Measurements from ENCODE around the gene POLR3B. TPM values are rescaled to one million over a fixed set of nuclear protein-coding genes. Genes with fewer than 3 reads are reported as not detected.

Gene POLR3B
- total RNA-seq, 1 donor from 2014 or later, result 9.6 TPM

- ATAC-seq, result no peak
- Histone ChIP-seq H3K4me1 (no peaks in the 10 kb centered on the region), H3K27me3 (ENCODE audit: low read depth) (no peaks in the 10 kb centered on the region), H3K27ac (no peak overlapping the region), H3K36me3 (peaks cover 71% of the 10 kb centered on the region), H3K4me3 (no peak overlapping the region), H3K9me3 (no peaks in the 10 kb centered on the region)
- DNase-seq, result no peak
- TF ChIP-seq CTCF (IDR thresholded peaks at IDR 0.05), result no peak
- intact Hi-C loops (cut with DNase I), result no loop called here
Measured at GRCh38 chr12:106434526-106434925, 77.0 kb downstream of the POLR3B start.

DNA sequence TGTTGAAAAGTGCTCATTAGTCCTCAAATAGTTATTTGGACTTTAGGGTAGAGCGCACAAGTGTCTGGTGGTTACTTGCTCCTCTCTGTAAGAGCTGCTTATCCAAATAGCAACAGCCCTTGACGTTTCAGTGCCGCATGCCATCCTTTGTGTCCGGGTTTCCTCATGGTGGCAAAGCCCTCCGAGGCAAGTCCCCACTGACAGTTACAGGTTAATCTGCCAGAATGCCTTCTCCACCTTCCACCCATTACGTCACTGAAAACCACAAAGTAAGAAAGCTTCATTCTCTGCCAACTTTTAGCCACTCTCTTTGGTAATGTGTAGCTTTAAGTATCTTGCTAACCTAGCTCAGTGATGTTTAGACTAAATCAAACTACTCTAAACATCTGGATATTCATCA is 78.6 kb downstream of the POLR3B start:
- Histone ChIP-seq H3K27me3 (ENCODE audit: low read depth) (no peaks in the 10 kb centered on the region), H3K4me3 (no peak overlapping the region), H3K27ac (no peak overlapping the region), H3K36me3 (peaks cover 72% of the 10 kb centered on the region), H3K4me1 (no peaks in the 10 kb centered on the region), H3K9me3 (no peaks in the 10 kb centered on the region)
- DNase-seq (no peak), ATAC-seq (peak in 1 of 2 donors; percentile 39)
- no peak for TF ChIP-seq CTCF (IDR thresholded peaks at IDR 0.05)
- intact Hi-C loops (cut with DNase I), result no loop called here

GRCh38 chr12:106442575-106442974 is 85.0 kb downstream of the POLR3B start:
- H3K36me3 ChIP-seq, result peaks cover 46% of the 10 kb centered on the region
- intact Hi-C loops (cut with DNase I), result no loop called here
- no peak for ATAC-seq

GRCh38 chr12:106445053-106445452 is 87.5 kb downstream of the POLR3B start:
- DNase-seq (no peak), ATAC-seq (no peak)
- Histone ChIP-seq H3K4me1 (no peaks in the 10 kb centered on the region), H3K9me3 (no peaks in the 10 kb centered on the region), H3K27me3 (ENCODE audit: low read depth) (no peaks in the 10 kb centered on the region), H3K27ac (no peak overlapping the region), H3K4me3 (no peak overlapping the region), H3K36me3 (peaks cover 24% of the 10 kb centered on the region)
- intact Hi-C loops (cut with DNase I), result no loop called here
- no peak for TF ChIP-seq CTCF (IDR thresholded peaks at IDR 0.05)

More at GRCh38 chr12:106442575-106442974, 85.0 kb downstream of the POLR3B start:
- Histone ChIP-seq H3K4me1 (no peaks in the 10 kb centered on the region), H3K4me3 (no peak overlapping the region), H3K9me3 (no peaks in the 10 kb centered on the region), H3K27ac (no peak overlapping the region), H3K27me3 (ENCODE audit: low read depth) (no peaks in the 10 kb centered on the region)
- DNase-seq, result no peak
- no peak for TF ChIP-seq CTCF (IDR thresholded peaks at IDR 0.05)

GRCh38 chr12:106445959-106446358 is 88.4 kb downstream of the POLR3B start:
- no peak for TF ChIP-seq CTCF (IDR thresholded peaks at IDR 0.05)
- Histone ChIP-seq H3K27me3 (ENCODE audit: low read depth) (no peaks in the 10 kb centered on the region), H3K4me1 (no peaks in the 10 kb centered on the region), H3K4me3 (no peak overlapping the region), H3K27ac (no peak overlapping the region), H3K36me3 (peaks cover 17% of the 10 kb centered on the region), H3K9me3 (no peaks in the 10 kb centered on the region)
- intact Hi-C loops (cut with DNase I), result no loop called here
- no peak for DNase-seq
- no peak for ATAC-seq

Measured in lower lobe of right lung (tissue), 2 donors.